Stomach smooth muscle (tissue), 2 donors: Measurements from ENCODE around the gene ZKSCAN1.
A peak's percentile ranks its signal among the peaks of the same experiment; 100 is the strongest.
"Not testable (repeated sequence)": the region's sequence is repeated elsewhere in the genome, so short reads cannot be mapped to it uniquely, and the experiment has no call there.

Experiments used
- H3K27ac ChIP-seq: one replicate; pipeline ENCODE4 v1.7.0; 2013; ENCODE audit warnings: mild to moderate bottlenecking, low read length, inconsistent platforms
- H3K27me3 ChIP-seq, 2 donors: one replicate each; pipeline ENCODE4 v1.7.0; 2013; ENCODE audit warnings: low read length in 2 of 2; ENCODE audit not compliant: insufficient read depth in 2 of 2, control insufficient read depth in 1 of 2
- H3K36me3 ChIP-seq, 2 donors: one replicate each; pipeline ENCODE4 v1.7.0; 2013; ENCODE audit warnings: low read length in 2 of 2; ENCODE audit not compliant: control insufficient read depth in 2 of 2, insufficient read depth in 2 of 2
- H3K4me1 ChIP-seq: one replicate; pipeline ENCODE4 v1.7.0; 2013; ENCODE audit warnings: low read length; ENCODE audit not compliant: control insufficient read depth, insufficient read depth
- H3K4me3 ChIP-seq, 2 donors: one replicate each; pipeline ENCODE4 v1.7.0; 2013; ENCODE audit warnings: low read length in 2 of 2
- H3K9ac ChIP-seq, 2 donors: one replicate each; pipeline ENCODE4 v1.7.0; 2013; ENCODE audit warnings: low read length in 2 of 2, mild to moderate bottlenecking in 1 of 2
- H3K9me3 ChIP-seq, 2 donors: one replicate each; pipeline ENCODE4 v1.7.0; 2013; ENCODE audit warnings: low read length in 2 of 2; ENCODE audit not compliant: control insufficient read depth in 2 of 2
- donor health status: healthy.
- donor health status: Pancreatic carcinoma.

ZKSCAN1 gene

DNA sequence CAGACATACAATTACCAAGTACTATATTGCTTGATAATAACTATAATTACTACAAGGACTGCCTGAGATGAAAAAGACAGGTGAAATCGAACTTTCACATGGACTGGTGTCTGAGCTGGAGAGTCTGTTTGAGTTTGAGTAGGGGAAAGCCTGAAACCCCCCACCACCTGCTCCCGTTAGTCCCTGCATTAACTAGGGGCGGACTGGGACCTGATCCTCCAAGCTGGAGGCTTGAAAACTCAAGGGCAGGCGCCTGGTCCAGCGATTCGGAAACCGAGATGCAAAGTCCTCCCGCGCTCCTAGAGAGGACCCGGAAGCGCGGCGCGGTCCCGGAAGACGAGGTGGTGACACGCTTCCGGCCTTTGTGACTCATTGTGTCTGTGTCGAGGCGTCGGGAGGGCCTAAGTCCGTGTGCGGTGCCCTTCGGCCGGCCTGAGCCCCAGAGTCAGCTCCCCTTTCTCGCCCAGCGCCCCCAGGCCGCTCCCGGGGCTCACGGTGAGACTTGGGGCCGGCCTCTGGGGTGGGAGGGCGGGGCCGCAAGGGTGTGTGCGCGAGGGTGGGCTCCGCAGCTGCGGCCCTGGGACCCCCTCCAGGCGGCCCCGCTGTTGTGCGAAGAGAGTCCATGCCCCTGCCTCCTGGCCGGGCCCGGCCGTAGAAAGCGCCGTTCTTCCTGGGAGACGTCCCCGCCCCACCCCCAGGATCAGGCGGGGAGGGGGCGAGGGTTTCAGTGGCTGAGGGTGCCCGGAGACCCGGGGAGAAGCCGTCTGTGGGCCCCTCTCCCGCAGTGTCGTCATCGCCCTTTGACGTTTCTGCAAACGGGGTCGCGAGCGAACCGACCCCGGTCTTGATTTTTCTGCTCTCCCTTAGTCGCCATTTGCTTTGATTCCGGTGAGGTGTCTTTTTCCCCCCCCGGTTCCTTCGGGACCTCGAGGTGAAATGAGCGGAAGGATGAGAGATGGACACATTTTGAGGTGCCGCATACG is at the start of gene ZKSCAN1:
Gene ZKSCAN1, plus strand, starts transcription at position 365 of the 983 bp plus-strand sequence. CDS start 7,911 bp downstream, outside the sequence.
- Histone ChIP-seq H3K9me3 (no peaks in the 10 kb centered on the region), H3K4me1 (peaks cover 28% of the 10 kb centered on the region), H3K27me3 (no peaks in the 10 kb centered on the region), H3K9ac (peak within 1 kb of the TSS; percentile 86 to 94), H3K4me3 (peak within 1 kb of the TSS; percentile 94 to 95), H3K36me3 (no peaks in the 10 kb centered on the region), H3K27ac (peak within 1 kb of the TSS; percentile 89)

GRCh38 chr7:99969298-99969697 is 46.1 kb upstream of the ZKSCAN1 start:
- Histone ChIP-seq H3K9ac (no peak overlapping the region), H3K4me3 (no peak overlapping the region), H3K27me3 (peaks cover 5% of the 10 kb centered on the region in 2 donors), H3K4me1 (no peaks in the 10 kb centered on the region), H3K9me3 (no peaks in the 10 kb centered on the region), H3K36me3 (no peaks in the 10 kb centered on the region), H3K27ac (no peak overlapping the region)

- H3K9ac ChIP-seq, H3K27ac ChIP-seq, H3K4me1 ChIP-seq, H3K36me3 ChIP-seq, H3K4me3 ChIP-seq, H3K27me3 ChIP-seq, H3K9me3 ChIP-seq: not testable (repeated sequence)
Measured at GRCh38 chr7:99969813-99970212, 45.6 kb upstream of the ZKSCAN1 start.

DNA sequence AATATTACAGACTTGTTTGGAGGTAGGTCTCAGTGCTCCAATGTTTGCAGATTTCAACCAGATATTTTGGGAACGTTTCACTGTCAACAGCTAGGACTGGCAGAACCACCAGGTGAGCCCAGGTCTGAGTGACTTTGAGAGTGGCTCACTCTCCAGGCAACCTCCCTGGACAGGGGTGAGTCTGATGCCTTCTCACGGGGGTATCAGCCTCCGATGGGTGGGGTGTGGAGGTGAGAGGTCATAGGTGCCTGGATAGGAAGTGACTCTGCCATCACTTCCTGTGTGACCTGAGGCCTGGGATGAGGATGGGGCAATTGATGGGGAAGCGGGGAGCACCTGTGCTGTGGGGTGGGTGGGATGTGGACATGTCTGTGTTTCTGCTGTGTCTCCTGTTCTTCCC is 44.2 kb upstream of the ZKSCAN1 start:
- H3K9ac ChIP-seq: no peak overlapping the region
- H3K4me3 ChIP-seq: no peak overlapping the region
- no peaks in the 10 kb centered on the region for H3K4me1 ChIP-seq
- peaks cover 4 to 5% of the 10 kb centered on the region in 2 donors for H3K27me3 ChIP-seq
- no peak overlapping the region for H3K27ac ChIP-seq
- no peaks in the 10 kb centered on the region for H3K36me3 ChIP-seq
- no peaks in the 10 kb centered on the region for H3K9me3 ChIP-seq

DNA sequence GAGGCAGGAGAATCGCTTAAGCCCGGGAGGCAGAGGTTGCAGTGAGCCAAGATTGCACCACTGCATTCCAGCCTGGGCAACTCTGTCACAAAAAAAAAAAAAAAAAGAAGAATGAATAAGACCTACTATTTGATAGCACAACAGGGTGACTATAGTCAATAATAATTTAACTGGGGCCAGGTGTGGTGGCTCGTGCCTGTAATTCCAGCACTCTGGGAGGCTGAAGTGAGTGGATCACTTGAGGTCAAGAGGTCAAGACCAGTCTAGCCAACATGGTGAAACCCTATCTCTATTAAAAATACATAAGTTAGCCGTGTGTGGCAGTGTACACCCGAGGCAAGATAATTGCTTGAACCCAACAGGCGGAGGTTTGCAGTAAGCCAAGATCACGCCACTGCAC is 41.6 kb upstream of the ZKSCAN1 start:
- not testable (repeated sequence) for H3K9ac ChIP-seq, H3K4me3 ChIP-seq, H3K36me3 ChIP-seq, H3K27ac ChIP-seq, H3K27me3 ChIP-seq, H3K4me1 ChIP-seq, H3K9me3 ChIP-seq

- no peaks in the 10 kb centered on the region for H3K36me3 ChIP-seq
- no peaks in the 10 kb centered on the region for H3K4me1 ChIP-seq
- H3K27me3 ChIP-seq: peaks cover 0 to 5% of the 10 kb centered on the region in 2 donors
- H3K4me3 ChIP-seq: no peak overlapping the region
- H3K27ac ChIP-seq: no peak overlapping the region
- no peaks in the 10 kb centered on the region for H3K9me3 ChIP-seq
- H3K9ac ChIP-seq: no peak overlapping the region
Measured at GRCh38 chr7:99974681-99975080, 40.7 kb upstream of the ZKSCAN1 start.

DNA sequence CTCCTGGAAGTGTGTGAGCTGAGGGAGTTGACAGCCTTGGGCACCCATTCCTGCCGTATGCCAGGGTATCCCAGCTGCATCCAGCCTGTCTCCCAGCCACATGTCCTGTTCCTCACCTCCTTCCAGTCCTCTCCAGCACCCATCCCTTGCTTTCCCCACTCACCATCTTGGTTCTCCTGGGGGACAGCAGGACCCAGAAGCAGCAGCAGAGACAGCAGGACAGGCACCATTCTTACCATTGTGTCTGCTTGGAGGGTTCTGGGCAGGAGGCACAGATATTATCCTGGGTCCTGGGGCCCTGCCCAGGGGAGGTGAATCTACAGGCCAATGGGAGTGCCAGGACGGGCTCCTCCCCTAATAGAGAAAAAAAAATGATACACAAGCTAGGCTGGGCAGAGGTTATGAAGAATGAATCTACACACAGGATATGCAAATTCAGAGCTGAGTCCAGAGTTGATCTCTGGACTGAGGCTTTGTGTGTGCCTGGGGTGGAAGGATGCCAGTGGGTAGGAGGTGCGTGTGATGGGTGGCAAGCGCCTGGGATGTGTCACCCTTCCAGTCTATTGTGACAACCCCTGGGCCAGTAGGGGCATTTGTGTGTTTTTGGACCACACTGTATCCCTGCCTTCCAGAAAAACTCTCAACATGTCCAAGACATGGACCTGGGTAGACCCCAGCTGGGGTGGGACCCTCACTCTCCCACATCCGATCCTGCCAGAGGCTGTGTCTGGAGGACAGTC is 39.4 kb upstream of the ZKSCAN1 start, which contains the start of gene AZGP1:
Gene AZGP1, minus strand, starts transcription at position 250 of the 740 bp plus-strand sequence. Its CDS starts 11 bp downstream, at position 239.
- Histone ChIP-seq H3K4me3 (no peak within 1 kb of the TSS), H3K9ac (no peak within 1 kb of the TSS), H3K27me3 (peaks cover 0 to 5% of the 10 kb centered on the region in 2 donors), H3K36me3 (no peaks in the 10 kb centered on the region), H3K27ac (no peak within 1 kb of the TSS), H3K9me3 (no peaks in the 10 kb centered on the region), H3K4me1 (no peaks in the 10 kb centered on the region)

GRCh38 chr7:99976626-99977025 is 38.8 kb upstream of the ZKSCAN1 start:
- Histone ChIP-seq H3K4me3 (no peak overlapping the region), H3K9me3 (no peaks in the 10 kb centered on the region), H3K4me1 (no peaks in the 10 kb centered on the region), H3K27me3 (peaks cover 0 to 5% of the 10 kb centered on the region in 2 donors), H3K27ac (no peak overlapping the region), H3K9ac (no peak overlapping the region), H3K36me3 (no peaks in the 10 kb centered on the region)

- H3K36me3 ChIP-seq, H3K27me3 ChIP-seq, H3K4me1 ChIP-seq, H3K27ac ChIP-seq, H3K4me3 ChIP-seq, H3K9me3 ChIP-seq, H3K9ac ChIP-seq: not testable (repeated sequence)
Measured at GRCh38 chr7:99979814-99980225, 35.6 kb upstream of the ZKSCAN1 start.

DNA sequence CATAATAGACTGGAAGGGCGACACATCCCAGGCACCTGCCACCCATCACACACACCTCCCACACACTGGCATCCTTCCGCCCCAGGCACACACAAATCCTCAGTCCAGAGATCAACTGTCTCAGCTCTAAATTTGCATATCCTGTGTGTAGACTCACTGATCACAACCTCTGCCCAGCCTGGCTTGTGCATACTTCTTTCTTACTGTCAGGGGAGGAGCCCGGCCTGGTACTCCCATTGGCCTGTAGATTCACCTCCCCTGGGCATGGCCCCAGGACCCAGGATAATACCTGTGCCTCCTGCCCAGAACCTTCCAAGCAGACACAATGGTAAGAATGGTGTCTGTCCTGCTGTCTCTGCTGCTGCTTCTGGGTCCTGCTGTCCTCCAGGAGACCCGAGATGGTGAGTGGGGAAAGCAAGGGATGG is 34.9 kb upstream of the ZKSCAN1 start:
- not testable (repeated sequence) for H3K9me3 ChIP-seq, H3K4me1 ChIP-seq, H3K9ac ChIP-seq, H3K27me3 ChIP-seq, H3K4me3 ChIP-seq, H3K36me3 ChIP-seq, H3K27ac ChIP-seq
